ENCODE data around the gene ELMO2.

The ELMO2 gene

GRCh38 chr20:46344488-46345162 lies 61.8 kb downstream of the ELMO2 start (continued):
- TF ChIP-seq ZNF624 (tag by site-specific recombination; IDR thresholded peaks at IDR 0.05) (no peak), ZNF704 (tag by site-specific recombination; IDR thresholded peaks at IDR 0.05) (no peak), ZNF366 (tag by site-specific recombination; conservative IDR thresholded peaks at IDR 0.05) (peak; percentile 100), HOXA7 (CRISPR knock-in tag; IDR thresholded peaks at IDR 0.05; ENCODE audit: borderline replicate concordance) (no peak), ZNF292 (tag by site-specific recombination; IDR thresholded peaks at IDR 0.05; ENCODE audit: borderline replicate concordance, low read depth) (no peak), ZXDB (tag by site-specific recombination; IDR thresholded peaks at IDR 0.05) (no peak), ZNF18 (tag by site-specific recombination; IDR thresholded peaks at IDR 0.05) (no peak), ZNF791 (tag by site-specific recombination; IDR thresholded peaks at IDR 0.05) (0 out of 2 replicates have a peak, but pooled peaks have one; percentile 60), ZBTB17 (tag by site-specific recombination; IDR thresholded peaks at IDR 0.05) (peak; percentile 99), ZNF501 (tag by site-specific recombination; IDR thresholded peaks at IDR 0.05) (no peak), SALL2 (tag by site-specific recombination; IDR thresholded peaks at IDR 0.05; ENCODE audit: borderline replicate concordance) (no peak), ZSCAN18 (tag by site-specific recombination; IDR thresholded peaks at IDR 0.05) (no peak), ZNF19 (tag by site-specific recombination; IDR thresholded peaks at IDR 0.05; ENCODE audit: low read depth) (no peak), ZNF23 (tag by site-specific recombination; IDR thresholded peaks at IDR 0.05; ENCODE audit: borderline replicate concordance) (no peak), ZNF626 (tag by site-specific recombination; IDR thresholded peaks at IDR 0.05) (no peak), ZNF354C (tag by site-specific recombination; IDR thresholded peaks at IDR 0.05; ENCODE audit: borderline replicate concordance, low read depth) (no peak), ZNF311 (tag by site-specific recombination; IDR thresholded peaks at IDR 0.05; ENCODE audit: borderline replicate concordance) (no peak)

GRCh38 chr20:46343975-46344357 lies 62.4 kb downstream of the ELMO2 start:
- CTCF ChIA-PET, result no interaction called here
- Histone ChIP-seq H3K4me1 (ENCODE audit: control insufficient read depth, insufficient read depth, low read length) (no peaks in the 10 kb centered on the region), H3K9me3 (ENCODE audit: control insufficient read depth, insufficient read depth, low read depth, low read length) (no peaks in the 10 kb centered on the region), H3K36me3 (ENCODE audit: control insufficient read depth in 2 of 2, insufficient read depth in 1 of 2, low read length in 2 of 2) (no peaks in the 10 kb centered on the region), H3K27ac (ENCODE audit: extremely low read depth, low read depth, low read length) (no peak overlapping the region), H3K4me3 (ENCODE audit: low read depth, low read length) (no peak overlapping the region)
- POLR2A ChIA-PET, result no interaction called here
- TF ChIP-seq GLIS1 (tag by site-specific recombination; IDR thresholded peaks at IDR 0.05) (peak; percentile 98), ZNF513 (tag by site-specific recombination; IDR thresholded peaks at IDR 0.05) (no peak), ZNF664 (tag by site-specific recombination; IDR thresholded peaks at IDR 0.05) (no peak), ZNF692 (tag by site-specific recombination; IDR thresholded peaks at IDR 0.05) (no peak), ZNF645 (tag by site-specific recombination; IDR thresholded peaks at IDR 0.05) (no peak), ZNF670 (tag by site-specific recombination; IDR thresholded peaks at IDR 0.05; ENCODE audit: low read depth) (no peak), ZBTB8A (tag by site-specific recombination; IDR thresholded peaks at IDR 0.05) (peak; percentile 58; the same call in 1 of the 2 replicates), ZNF37A (tag by site-specific recombination; IDR thresholded peaks at IDR 0.05) (no peak), SP2 (tag by site-specific recombination; IDR thresholded peaks at IDR 0.05) (no peak), ZFP69B (tag by site-specific recombination; IDR thresholded peaks at IDR 0.05) (no peak), ZNF560 (tag by site-specific recombination; IDR thresholded peaks at IDR 0.05; ENCODE audit: borderline replicate concordance) (no peak), ZIC2 (tag by site-specific recombination; IDR thresholded peaks at IDR 0.05) (peak; percentile 99)

Measured in HEK293 (cell line).